ENCODE measurements around the gene APRT.

DNA sequence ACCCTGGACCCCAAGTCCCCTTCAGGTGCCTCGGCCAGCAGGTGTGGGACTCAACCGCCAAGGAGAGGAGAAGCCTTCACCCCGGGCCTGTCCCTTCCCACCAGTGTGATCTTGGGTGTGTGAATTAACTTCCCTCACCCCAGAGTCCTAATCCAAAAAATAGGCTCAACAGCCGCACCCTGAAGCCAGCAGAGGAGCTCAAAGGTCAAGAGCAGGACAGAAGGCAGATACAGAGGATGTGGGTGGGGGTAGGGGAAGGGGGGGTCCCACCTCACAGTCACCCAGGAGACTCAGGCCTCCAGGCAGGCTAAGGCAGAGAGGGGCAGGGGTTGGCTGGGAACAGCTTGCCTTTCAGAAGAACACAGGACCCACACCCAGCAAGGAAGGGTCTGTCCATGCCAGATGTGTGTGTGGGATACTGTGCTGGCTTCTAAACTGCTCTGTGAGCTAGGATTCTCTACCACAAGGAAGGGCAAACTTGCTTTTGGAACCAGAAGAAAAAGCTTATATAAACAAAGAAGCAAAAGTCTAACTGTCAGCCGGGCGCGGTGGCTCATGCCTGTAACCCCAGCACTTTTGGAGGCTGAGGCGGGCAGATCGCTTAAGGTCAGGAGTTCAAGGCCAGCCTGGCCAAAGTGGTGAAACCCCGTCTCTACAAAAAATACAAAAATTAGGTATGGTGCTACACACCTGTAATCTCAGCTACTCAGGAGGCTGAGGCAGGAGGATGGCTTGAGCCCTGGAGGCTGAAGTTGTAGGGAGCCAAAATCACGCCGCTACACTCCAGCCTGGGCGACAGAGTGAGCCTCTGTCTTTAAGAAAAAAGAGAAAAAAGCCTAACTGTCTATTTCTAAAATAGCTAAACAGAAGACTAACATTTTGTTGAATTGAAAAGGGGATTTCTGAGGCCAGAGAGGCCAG lies 31.3 kb downstream of the APRT start:
- TF ChIP-seq RAD21 (IDR thresholded peaks at IDR 0.05; ENCODE audit: low read length) (no peak), POLR2A (IDR thresholded peaks at IDR 0.05; ENCODE audit: low read depth, low read length) (no peak), BHLHE40 (IDR thresholded peaks at IDR 0.05; ENCODE audit: low read depth, low read length) (no peak), FOS (IDR thresholded peaks at IDR 0.05; ENCODE audit: low read depth, low read length) (no peak), RCOR1 (IDR thresholded peaks at IDR 0.05; ENCODE audit: insufficient replicate concordance, low read length) (no peak), MXI1 (IDR thresholded peaks at IDR 0.05; ENCODE audit: borderline replicate concordance, low read depth, low read length) (no peak)
- TF ChIP-seq, protein P1, sequence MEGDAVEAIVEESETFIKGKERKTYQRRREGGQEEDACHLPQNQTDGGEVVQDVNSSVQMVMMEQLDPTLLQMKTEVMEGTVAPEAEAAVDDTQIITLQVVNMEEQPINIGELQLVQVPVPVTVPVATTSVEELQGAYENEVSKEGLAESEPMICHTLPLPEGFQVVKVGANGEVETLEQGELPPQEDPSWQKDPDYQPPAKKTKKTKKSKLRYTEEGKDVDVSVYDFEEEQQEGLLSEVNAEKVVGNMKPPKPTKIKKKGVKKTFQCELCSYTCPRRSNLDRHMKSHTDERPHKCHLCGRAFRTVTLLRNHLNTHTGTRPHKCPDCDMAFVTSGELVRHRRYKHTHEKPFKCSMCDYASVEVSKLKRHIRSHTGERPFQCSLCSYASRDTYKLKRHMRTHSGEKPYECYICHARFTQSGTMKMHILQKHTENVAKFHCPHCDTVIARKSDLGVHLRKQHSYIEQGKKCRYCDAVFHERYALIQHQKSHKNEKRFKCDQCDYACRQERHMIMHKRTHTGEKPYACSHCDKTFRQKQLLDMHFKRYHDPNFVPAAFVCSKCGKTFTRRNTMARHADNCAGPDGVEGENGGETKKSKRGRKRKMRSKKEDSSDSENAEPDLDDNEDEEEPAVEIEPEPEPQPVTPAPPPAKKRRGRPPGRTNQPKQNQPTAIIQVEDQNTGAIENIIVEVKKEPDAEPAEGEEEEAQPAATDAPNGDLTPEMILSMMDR (conservative IDR thresholded peaks at IDR 0.05; ENCODE audit: low read depth, low read length), result no peak
- TF ChIP-seq, protein P2, sequence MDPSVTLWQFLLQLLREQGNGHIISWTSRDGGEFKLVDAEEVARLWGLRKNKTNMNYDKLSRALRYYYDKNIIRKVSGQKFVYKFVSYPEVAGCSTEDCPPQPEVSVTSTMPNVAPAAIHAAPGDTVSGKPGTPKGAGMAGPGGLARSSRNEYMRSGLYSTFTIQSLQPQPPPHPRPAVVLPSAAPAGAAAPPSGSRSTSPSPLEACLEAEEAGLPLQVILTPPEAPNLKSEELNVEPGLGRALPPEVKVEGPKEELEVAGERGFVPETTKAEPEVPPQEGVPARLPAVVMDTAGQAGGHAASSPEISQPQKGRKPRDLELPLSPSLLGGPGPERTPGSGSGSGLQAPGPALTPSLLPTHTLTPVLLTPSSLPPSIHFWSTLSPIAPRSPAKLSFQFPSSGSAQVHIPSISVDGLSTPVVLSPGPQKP (IDR thresholded peaks at IDR 0.05; ENCODE audit: borderline replicate concordance, low read depth, low read length), result no peak
- TF ChIP-seq, protein P3, sequence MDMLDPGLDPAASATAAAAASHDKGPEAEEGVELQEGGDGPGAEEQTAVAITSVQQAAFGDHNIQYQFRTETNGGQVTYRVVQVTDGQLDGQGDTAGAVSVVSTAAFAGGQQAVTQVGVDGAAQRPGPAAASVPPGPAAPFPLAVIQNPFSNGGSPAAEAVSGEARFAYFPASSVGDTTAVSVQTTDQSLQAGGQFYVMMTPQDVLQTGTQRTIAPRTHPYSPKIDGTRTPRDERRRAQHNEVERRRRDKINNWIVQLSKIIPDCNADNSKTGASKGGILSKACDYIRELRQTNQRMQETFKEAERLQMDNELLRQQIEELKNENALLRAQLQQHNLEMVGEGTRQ (IDR thresholded peaks at IDR 0.05; ENCODE audit: low read depth, low read length), result no peak

Data from IMR-90 (cell line).